HL-60 (cell line): ENCODE data around the gene CCDC186.

Experiments used
- CTCF ChIP-seq: IDR thresholded peaks from one replicate; pipeline ENCODE4 v1.5.1; 2011; ENCODE audit warnings: low read length, control low read depth, inconsistent platforms; ENCODE audit not compliant: insufficient read depth
- GABPA ChIP-seq: IDR thresholded peaks from 2 replicates; pipeline ENCODE4 v1.6.1; 2012; ENCODE audit warnings: low read depth
- REST ChIP-seq: IDR thresholded peaks from 2 replicates; pipeline ENCODE4 v1.6.1; 2012; ENCODE audit warnings: low read depth; ENCODE audit not compliant: insufficient replicate concordance
- SPI1 ChIP-seq: IDR thresholded peaks from 2 replicates; pipeline ENCODE4 v1.6.1; 2012; ENCODE audit warnings: low read depth, mild to moderate bottlenecking, borderline replicate concordance

- TF ChIP-seq REST (no peak), CTCF (no peak), GABPA (no peak), SPI1 (no peak)
Measured at GRCh38 chr10:114199239-114199638, 25.2 kb upstream of the CCDC186 start.
